Transverse colon (tissue), 4 donors: ENCODE results near the gene SOX1. TPM values are rescaled to one million over a fixed set of nuclear protein-coding genes. Genes with fewer than 3 reads are reported as not detected.
A peak's percentile ranks its signal among the peaks of the same experiment; 100 is the strongest.

Experiments used
- DNase-seq: peaks from one replicate; pipeline ENCODE4 v3.0.0-alpha.2; 2019
- H3K27ac ChIP-seq, 4 donors: fragments of 200-600 bp; sonication (generic); 2 replicates each; pipeline ENCODE4 v1.5.1; 2016 to 2018; ENCODE audit warnings: inconsistent platforms in 4 of 4
- H3K27me3 ChIP-seq: fragments of 200-600 bp; sonication (generic); 2 replicates; pipeline ENCODE4 v1.5.1; 2017; ENCODE audit warnings: inconsistent platforms
- H3K36me3 ChIP-seq, 4 donors: fragments of 200-600 bp; sonication (generic); 2 replicates each; pipeline ENCODE4 v1.5.1; 2017 to 2019; ENCODE audit warnings: inconsistent platforms in 4 of 4
- H3K4me1 ChIP-seq, 4 donors: fragments of 200-600 bp; sonication (generic); 2 replicates each; pipeline ENCODE4 v1.5.1; 2017 to 2020; ENCODE audit warnings: inconsistent platforms in 4 of 4
- H3K4me3 ChIP-seq, 4 donors: fragments of 200-600 bp; sonication (generic); 1 replicate in 1 of 4; 2 replicates in 3 of 4; pipeline versions ENCODE4 v1.5.1 to v1.6.1; 2017 to 2019; ENCODE audit warnings: inconsistent platforms in 4 of 4
- H3K9me3 ChIP-seq, 2 donors: fragments of 200-600 bp; sonication (generic); 2 replicates each; pipeline ENCODE4 v1.5.1; 2017 to 2019; ENCODE audit warnings: inconsistent platforms in 2 of 2
- EP300 ChIP-seq: sonication (generic); formaldehyde crosslinking; IDR thresholded peaks from one replicate; pipeline ENCODE4 v1.6.1; 2017; ENCODE audit warnings: antibody characterized with exemption, low read depth
- POLR2A ChIP-seq: fragments of 450-650 bp; IDR thresholded peaks from one replicate; pipeline ENCODE4 v1.6.1; 2016; ENCODE audit warnings: antibody characterized with exemption, mild to moderate bottlenecking, moderate library complexity
- POLR2AphosphoS5 ChIP-seq, 3 donors: sonication (generic); formaldehyde crosslinking; IDR thresholded peaks; one replicate each; pipeline ENCODE4 v1.6.1; 2016; ENCODE audit warnings: antibody characterized with exemption in 3 of 3
- WGBS, 2 donors: methylation state at CpG; one replicate each; pipeline ENCODE4 v1.1.5; 2018; ENCODE audit warnings: low coverage in 1 of 2; 5-methylcytosine and 5-hydroxymethylcytosine counted together
- in situ Hi-C, 4 donors: fragments of 200-750 bp; cut with MboI; loops; one replicate each; pipeline versions ENCODE4 v1.15.0 to v1.15.1; 2017; ENCODE audit warnings: low sequenced_read_pairs in 3 of 4, low pct_ligation_motif_present in 1 of 4, low pct_unique_long_range_greater_than_20kb in 1 of 4
- intact Hi-C: fragments of 100-400 bp; cut with DNase I; formaldehyde crosslinking; loops from one replicate; pipeline ENCODE4 v1.15.1; 2023; ENCODE audit warnings: low total_unique reads
- total RNA-seq, 4 donors: library from RNA; depleted of rRNA; stranded (reverse); fragments of >200 nt; gene quantifications; one replicate each; pipeline ENCODE4 v1.1.0, GENCODE V29; 2016
- TF ChIP-seq, protein P1 (sequence below), 5 experiments: fragments of 200-600 bp in 3 of 5; fragments of 450-650 bp in 2 of 5; sonication (generic) in 3 of 5; IDR thresholded peaks; 1 replicate in 2 of 5; 2 replicates in 3 of 5; pipeline ENCODE4 v1.5.1; 2016 to 2017; ENCODE audit warnings: antibody characterized with exemption in 5 of 5, inconsistent platforms in 3 of 5, mild to moderate bottlenecking in 2 of 5, moderate library complexity in 1 of 5

SOX1 gene
- total RNA-seq, 4 donors from 2014 or later: not detected

DNA sequence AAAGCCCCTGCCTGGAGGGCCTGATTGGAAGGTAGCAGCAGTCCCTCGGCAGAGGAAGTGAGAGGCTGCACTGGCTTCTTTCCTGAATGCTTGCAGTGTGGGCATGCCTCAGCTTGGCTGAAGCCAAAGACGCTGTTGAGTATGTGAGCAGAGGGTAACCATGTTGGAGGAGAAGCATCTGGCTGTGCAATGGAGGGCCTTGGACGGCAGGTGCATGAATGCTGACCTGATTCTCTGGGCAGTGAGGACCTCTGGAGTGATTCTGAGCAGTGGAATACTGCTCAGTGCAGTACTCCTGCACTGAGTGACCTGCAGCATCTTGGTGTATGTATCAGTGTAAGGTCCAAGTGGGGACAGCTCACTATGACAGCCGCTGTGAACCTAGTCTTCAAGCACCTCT is 46.9 kb downstream of the SOX1 start:
- H3K4me1 ChIP-seq: peaks cover 8 to 24% (median 19%) of the 10 kb centered on the region in 4 donors
- WGBS, 2 donors: 56% methylated on average over 4 of the region's 4 CpGs; no CpG with 5 or more reads in 1 of the 2 donors
- no peak for TF ChIP-seq EP300
- no peak for TF ChIP-seq POLR2AphosphoS5 (IDR thresholded peaks at IDR 0.05)
- TF ChIP-seq, protein P1, sequence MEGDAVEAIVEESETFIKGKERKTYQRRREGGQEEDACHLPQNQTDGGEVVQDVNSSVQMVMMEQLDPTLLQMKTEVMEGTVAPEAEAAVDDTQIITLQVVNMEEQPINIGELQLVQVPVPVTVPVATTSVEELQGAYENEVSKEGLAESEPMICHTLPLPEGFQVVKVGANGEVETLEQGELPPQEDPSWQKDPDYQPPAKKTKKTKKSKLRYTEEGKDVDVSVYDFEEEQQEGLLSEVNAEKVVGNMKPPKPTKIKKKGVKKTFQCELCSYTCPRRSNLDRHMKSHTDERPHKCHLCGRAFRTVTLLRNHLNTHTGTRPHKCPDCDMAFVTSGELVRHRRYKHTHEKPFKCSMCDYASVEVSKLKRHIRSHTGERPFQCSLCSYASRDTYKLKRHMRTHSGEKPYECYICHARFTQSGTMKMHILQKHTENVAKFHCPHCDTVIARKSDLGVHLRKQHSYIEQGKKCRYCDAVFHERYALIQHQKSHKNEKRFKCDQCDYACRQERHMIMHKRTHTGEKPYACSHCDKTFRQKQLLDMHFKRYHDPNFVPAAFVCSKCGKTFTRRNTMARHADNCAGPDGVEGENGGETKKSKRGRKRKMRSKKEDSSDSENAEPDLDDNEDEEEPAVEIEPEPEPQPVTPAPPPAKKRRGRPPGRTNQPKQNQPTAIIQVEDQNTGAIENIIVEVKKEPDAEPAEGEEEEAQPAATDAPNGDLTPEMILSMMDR (IDR thresholded peaks at IDR 0.05): no peak
- no peak for TF ChIP-seq POLR2A
- no peaks in the 10 kb centered on the region for H3K9me3 ChIP-seq
- in situ Hi-C loops: no loop called here
- peaks cover 23% of the 10 kb centered on the region for H3K27me3 ChIP-seq
- no peak overlapping the region for H3K4me3 ChIP-seq
- DNase-seq: no peak
- H3K27ac ChIP-seq: peak overlapping the region; percentile 40 to 78 (median 69)
- no peaks in the 10 kb centered on the region for H3K36me3 ChIP-seq
- intact Hi-C loops: no loop called here

DNA sequence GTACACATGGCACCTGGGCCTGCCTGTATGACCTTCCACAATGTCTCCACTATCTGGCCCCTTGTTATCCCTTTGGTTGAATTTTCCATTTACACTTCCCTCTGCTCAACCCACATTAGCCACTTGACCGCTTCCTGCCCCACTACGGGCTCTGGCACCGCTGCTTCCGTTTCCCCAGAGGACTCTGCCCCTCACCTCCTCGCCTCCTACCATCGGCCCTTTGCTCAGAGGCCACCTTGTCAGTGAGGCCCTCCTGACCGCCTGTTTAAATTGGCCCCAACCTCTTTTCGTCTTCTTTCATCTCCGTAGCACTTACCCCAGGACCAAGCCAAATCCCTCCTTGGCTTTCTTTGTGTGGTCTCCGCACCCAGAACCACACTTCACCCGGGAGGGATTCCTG is 47.4 kb downstream of the SOX1 start:
- Histone ChIP-seq H3K4me3 (no peak overlapping the region), H3K4me1 (peaks cover 8 to 24% (median 19%) of the 10 kb centered on the region in 4 donors), H3K36me3 (no peaks in the 10 kb centered on the region), H3K27me3 (peaks cover 19% of the 10 kb centered on the region), H3K27ac (peak overlapping the region; percentile 40 to 78 (median 69)), H3K9me3 (no peaks in the 10 kb centered on the region)
- TF ChIP-seq EP300: no peak
- TF ChIP-seq, protein P1 (IDR thresholded peaks at IDR 0.05): no peak
- TF ChIP-seq POLR2A: no peak
- no peak for TF ChIP-seq POLR2AphosphoS5 (IDR thresholded peaks at IDR 0.05)
- 66 to 73% methylated on average over 4 to 11 of the region's 11 CpGs for WGBS, 2 donors
- intact Hi-C loops (no loop called here), in situ Hi-C loops (no loop called here)
- no peak for DNase-seq

DNA sequence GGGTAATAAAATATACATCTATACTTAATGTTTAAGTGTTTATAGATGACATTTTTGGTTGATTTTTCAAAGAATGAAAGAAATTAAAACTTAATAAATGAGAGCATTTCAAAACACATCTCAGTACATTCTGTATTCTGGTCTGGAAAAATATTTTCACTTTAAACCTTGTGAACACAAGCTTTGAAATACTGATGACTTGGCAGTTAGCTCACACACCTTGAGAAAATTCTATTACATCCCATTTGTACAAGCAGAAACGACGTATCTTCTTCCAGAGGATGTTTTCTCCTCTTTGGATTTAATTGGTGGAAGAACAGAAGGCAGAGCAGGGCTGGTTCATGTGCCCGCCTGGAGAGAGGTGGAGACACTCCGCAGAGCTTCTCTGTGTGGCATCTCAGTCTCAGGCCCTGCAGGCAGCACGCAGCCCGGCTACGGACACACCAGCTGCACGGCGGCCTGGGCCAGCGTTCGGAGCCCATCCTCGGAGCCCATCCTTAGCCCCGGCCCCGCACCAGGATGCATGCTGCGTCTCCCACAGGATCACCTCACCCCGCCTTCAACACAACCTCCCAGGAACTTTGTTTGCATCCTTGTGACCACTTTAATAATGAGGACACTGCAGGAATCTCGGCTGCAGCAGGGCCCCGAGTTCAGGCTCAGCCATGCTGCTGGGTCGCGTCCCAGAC is 48.6 kb downstream of the SOX1 start:
- in situ Hi-C loops (no loop called here), intact Hi-C loops (no loop called here)
- Histone ChIP-seq H3K27ac (no peak overlapping the region), H3K4me1 (peaks cover 8 to 24% (median 19%) of the 10 kb centered on the region in 4 donors), H3K9me3 (no peaks in the 10 kb centered on the region), H3K4me3 (no peak overlapping the region), H3K27me3 (peaks cover 17% of the 10 kb centered on the region), H3K36me3 (no peaks in the 10 kb centered on the region)
- no peak for DNase-seq
- WGBS, 2 donors: 86 to 87% methylated on average over 6 to 20 of the region's 20 CpGs
- TF ChIP-seq, protein P1 (IDR thresholded peaks at IDR 0.05): no peak
- TF ChIP-seq POLR2A (no peak), EP300 (no peak), POLR2AphosphoS5 (IDR thresholded peaks at IDR 0.05) (no peak)

DNA sequence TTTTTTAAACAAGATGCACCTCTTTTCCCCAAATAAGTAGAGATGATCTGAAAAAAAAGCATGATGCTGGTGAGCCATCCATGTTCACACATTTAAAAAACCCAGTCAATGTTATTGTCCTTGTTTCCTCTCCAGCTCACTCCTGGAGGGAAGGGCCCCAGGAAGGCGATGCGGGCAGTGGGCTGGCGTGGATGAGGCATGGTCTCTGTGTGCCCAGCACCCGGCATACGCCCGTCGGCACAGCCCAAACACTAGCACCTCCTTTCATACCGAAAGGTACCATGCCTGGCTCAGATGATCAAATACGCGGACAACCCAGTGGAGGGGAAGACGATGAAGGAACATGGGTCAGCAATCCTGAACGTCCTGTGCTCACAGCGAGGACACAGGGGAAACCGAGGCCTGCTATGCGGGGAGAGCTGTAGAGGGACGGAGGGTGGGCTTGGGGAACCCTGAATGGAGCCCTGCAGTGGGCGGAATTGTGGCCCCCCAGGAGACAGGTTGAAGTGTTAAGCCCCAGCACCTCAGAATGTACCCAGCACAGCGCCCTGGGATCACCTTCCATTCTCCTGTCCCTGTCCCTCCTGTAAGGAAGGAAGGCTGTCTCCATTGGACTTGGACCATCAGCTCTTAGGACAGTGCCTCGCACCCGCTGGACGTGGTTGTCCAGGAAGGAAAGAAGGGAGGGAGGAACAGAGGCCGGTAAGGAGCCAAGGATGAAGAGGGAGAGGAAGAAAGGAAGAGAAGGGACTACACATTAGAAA is 49.4 kb downstream of the SOX1 start:
- WGBS, 2 donors: 87 to 89% methylated on average over 5 to 22 of the region's 22 CpGs
- Histone ChIP-seq H3K9me3 (no peaks in the 10 kb centered on the region), H3K4me1 (peaks cover 8 to 24% (median 19%) of the 10 kb centered on the region in 4 donors), H3K27ac (no peak overlapping the region), H3K27me3 (peaks cover 10% of the 10 kb centered on the region), H3K4me3 (no peak overlapping the region), H3K36me3 (no peaks in the 10 kb centered on the region)
- no peak for DNase-seq
- no peak for TF ChIP-seq POLR2A
- no peak for TF ChIP-seq EP300
- no peak for TF ChIP-seq POLR2AphosphoS5 (IDR thresholded peaks at IDR 0.05)
- TF ChIP-seq, protein P1 (IDR thresholded peaks at IDR 0.05): no peak
- in situ Hi-C loops (no loop called here), intact Hi-C loops (no loop called here)
